ENCODE data around the gene PTOV1.

Gene PTOV1

GRCh38 chr19:49858088-49858985, 7.4 kb downstream of the PTOV1 start:
- no peak for DNase-seq (ENCODE audit: extremely low read depth, low read depth)
- H3K4me3 ChIP-seq (replicated peaks; ENCODE audit: low read depth, low read length): no peak overlapping the region
- TF ChIP-seq, protein P1, sequence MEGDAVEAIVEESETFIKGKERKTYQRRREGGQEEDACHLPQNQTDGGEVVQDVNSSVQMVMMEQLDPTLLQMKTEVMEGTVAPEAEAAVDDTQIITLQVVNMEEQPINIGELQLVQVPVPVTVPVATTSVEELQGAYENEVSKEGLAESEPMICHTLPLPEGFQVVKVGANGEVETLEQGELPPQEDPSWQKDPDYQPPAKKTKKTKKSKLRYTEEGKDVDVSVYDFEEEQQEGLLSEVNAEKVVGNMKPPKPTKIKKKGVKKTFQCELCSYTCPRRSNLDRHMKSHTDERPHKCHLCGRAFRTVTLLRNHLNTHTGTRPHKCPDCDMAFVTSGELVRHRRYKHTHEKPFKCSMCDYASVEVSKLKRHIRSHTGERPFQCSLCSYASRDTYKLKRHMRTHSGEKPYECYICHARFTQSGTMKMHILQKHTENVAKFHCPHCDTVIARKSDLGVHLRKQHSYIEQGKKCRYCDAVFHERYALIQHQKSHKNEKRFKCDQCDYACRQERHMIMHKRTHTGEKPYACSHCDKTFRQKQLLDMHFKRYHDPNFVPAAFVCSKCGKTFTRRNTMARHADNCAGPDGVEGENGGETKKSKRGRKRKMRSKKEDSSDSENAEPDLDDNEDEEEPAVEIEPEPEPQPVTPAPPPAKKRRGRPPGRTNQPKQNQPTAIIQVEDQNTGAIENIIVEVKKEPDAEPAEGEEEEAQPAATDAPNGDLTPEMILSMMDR (IDR thresholded peaks at IDR 0.05; ENCODE audit: low read depth, low read length, missing control alignments): no peak

DNA sequence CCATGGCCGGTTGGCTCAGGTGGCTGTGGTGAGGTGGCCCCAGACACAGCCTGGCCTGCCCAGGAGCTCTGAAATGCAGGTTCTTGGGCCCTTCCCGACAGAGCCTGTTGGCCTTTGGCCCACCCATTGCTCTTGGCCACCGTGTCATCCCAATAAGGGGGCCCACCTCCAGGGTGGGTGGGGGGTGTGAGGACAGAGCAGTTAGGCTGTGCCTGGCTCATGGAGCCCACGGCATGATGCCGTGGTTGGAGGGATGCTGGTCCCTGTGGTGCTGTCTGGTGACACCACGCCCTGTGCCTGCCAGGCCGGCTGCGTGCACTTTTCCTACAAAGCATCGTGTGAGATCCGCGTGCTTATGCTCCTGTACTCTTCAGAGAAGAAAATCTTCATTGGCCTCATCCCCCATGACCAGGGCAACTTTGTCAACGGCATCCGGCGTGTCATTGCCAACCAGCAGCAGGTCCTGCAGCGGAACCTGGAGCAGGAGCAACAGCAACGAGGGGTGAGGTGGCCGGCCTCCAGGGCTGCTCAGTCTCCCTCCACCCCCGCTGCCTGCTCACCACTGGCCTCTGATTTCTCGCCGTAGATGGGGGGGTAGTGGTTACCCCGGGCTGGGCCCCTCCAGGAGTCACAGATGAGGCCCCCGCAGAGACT, 8.8 kb downstream of the PTOV1 start:
- H3K4me3 ChIP-seq (replicated peaks; ENCODE audit: low read depth, low read length): no peak overlapping the region
- TF ChIP-seq, protein P1 (IDR thresholded peaks at IDR 0.05; ENCODE audit: low read depth, low read length, missing control alignments): no peak
- no peak for DNase-seq (ENCODE audit: extremely low read depth, low read depth)

- no peak overlapping the region for H3K4me3 ChIP-seq (replicated peaks; ENCODE audit: low read depth, low read length)
- TF ChIP-seq, protein P1 (IDR thresholded peaks at IDR 0.05; ENCODE audit: low read depth, low read length, missing control alignments): no peak
- no peak for DNase-seq (ENCODE audit: extremely low read depth, low read depth)
These were observed 9.6 kb downstream of the PTOV1 start for GRCh38 chr19:49860336-49861102.

GRCh38 chr19:49861107-49861506, 10.1 kb downstream of the PTOV1 start:
- no peak overlapping the region for H3K4me3 ChIP-seq (replicated peaks; ENCODE audit: low read depth, low read length)
- TF ChIP-seq, protein P1 (IDR thresholded peaks at IDR 0.05; ENCODE audit: low read depth, low read length, missing control alignments): no peak
- DNase-seq (ENCODE audit: extremely low read depth, low read depth): no peak

- TF ChIP-seq, protein P1 (IDR thresholded peaks at IDR 0.05; ENCODE audit: low read depth, low read length, missing control alignments): no peak
- no peak for DNase-seq (ENCODE audit: extremely low read depth, low read depth)
- no peak overlapping the region for H3K4me3 ChIP-seq (replicated peaks; ENCODE audit: low read depth, low read length)
These were observed 10.8 kb downstream of the PTOV1 start for GRCh38 chr19:49861541-49862378.
